GM12865 (cell line): Measurements from ENCODE around the gene PHKA1.
"Not testable (repeated sequence)": the region's sequence is repeated elsewhere in the genome, so short reads cannot be mapped to it uniquely, and the experiment has no call there.

Experiments
- DNase-seq: peaks from one replicate; pipeline ENCODE4 v3.0.0; 2010; ENCODE audit warnings: low read depth
- H3K4me3 ChIP-seq: 2 replicates; pipeline ENCODE4 v1.5.1; 2011; ENCODE audit warnings: mild to moderate bottlenecking, low read depth, low read length, control low read depth
- CTCF ChIP-seq: IDR thresholded peaks from 2 replicates; pipeline ENCODE4 v1.5.1; 2011; ENCODE audit warnings: low read length, control low read depth, low read depth, inconsistent platforms; ENCODE audit not compliant: insufficient read depth; ENCODE audit errors: missing control alignments

PHKA1 gene

GRCh38 chrX:72687396-72687795 lies 26.7 kb downstream of the PHKA1 start:
- TF ChIP-seq CTCF: no peak
- no peak for DNase-seq
- no peak overlapping the region for H3K4me3 ChIP-seq

- no peak for TF ChIP-seq CTCF
- no peak for DNase-seq
- no peak overlapping the region for H3K4me3 ChIP-seq
These were observed 28.2 kb downstream of the PHKA1 start for GRCh38 chrX:72685810-72686456.

GRCh38 chrX:72685018-72685417 lies 29.1 kb downstream of the PHKA1 start:
- no peak overlapping the region for H3K4me3 ChIP-seq
- DNase-seq: no peak
- no peak for TF ChIP-seq CTCF

- H3K4me3 ChIP-seq: no peak overlapping the region
- DNase-seq: no peak
- TF ChIP-seq CTCF: no peak
These were observed 30.5 kb downstream of the PHKA1 start for GRCh38 chrX:72683631-72684030.

GRCh38 chrX:72676465-72676864 lies 37.6 kb downstream of the PHKA1 start:
- TF ChIP-seq CTCF: no peak
- no peak overlapping the region for H3K4me3 ChIP-seq
- no peak for DNase-seq

- not testable (repeated sequence) for H3K4me3 ChIP-seq, DNase-seq
These were observed 40.2 kb downstream of the PHKA1 start for GRCh38 chrX:72673951-72674350.

- not testable (repeated sequence) for DNase-seq, H3K4me3 ChIP-seq
These were observed 44.6 kb downstream of the PHKA1 start for GRCh38 chrX:72669508-72669907.

- DNase-seq: no peak
- no peak overlapping the region for H3K4me3 ChIP-seq
- no peak for TF ChIP-seq CTCF
These were observed 47.7 kb downstream of the PHKA1 start for GRCh38 chrX:72666451-72666850.
